ENCODE data around the gene DIDO1.

Gene DIDO1

GRCh38 chr20:62889871-62890270, 36.4 kb downstream of the DIDO1 start:
- no peak for DNase-seq

DNA sequence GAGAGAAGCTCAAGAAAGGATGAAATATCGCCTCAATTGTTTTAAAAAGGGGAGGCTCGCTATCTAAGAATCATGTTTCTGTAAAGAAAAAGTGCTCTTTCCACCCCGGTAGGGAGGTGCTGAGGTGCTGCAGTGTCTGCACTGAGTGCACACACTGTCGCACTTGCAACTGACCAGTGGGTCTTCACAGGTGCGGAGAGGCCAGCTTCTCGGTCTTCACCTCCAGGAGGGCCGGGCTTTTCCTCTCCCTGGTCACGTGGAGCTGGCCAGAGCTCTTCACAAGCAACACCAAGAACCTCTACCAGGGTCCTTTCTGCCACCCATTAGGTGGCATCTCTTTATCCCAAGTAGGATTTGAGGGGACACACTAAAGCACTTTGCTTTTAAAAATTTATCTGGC, 36.9 kb downstream of the DIDO1 start:
- no peak for DNase-seq

DNA sequence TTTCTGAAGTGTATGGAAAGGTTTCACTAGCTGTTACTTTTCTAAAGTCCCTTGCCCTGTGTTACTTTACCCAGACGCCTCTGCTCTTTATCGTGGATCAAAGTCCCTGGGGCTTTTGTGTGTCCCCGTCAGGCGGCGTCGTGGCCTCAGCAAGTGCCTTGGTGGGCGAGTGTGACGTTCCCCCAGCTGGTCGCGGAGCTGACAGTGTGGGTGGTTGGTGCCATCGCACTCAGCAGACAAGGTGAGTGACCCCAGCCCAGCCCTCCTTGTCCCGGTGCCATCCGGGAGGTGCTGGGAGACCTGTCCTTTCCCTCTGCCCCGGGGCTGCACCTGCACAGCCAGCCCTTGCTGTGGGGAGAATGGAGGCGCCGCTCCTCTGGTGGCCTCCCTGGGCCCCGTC, 37.4 kb downstream of the DIDO1 start:
- no peak for DNase-seq

- no peak for DNase-seq
Measured at GRCh38 chr20:62888406-62888805, 37.9 kb downstream of the DIDO1 start.

DNA sequence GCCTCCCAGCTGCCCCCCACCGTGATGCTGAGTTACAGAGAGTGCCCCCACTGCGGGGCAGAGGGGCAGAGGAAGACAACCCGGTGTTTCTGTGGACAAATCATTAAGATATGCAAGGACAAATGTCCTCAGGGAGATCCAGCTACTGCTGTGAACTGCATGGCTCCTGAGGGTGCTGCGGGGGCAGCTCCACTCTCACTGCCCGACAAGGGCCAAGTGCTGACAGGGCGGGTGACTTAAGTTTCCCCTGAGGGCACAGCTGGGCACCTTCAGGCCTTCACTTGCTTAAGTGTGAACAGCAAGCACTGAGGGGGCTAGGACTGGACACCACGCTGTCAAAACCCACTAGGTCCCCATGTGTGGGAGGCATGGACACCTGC, 38.5 kb downstream of the DIDO1 start:
- no peak for DNase-seq

DNA sequence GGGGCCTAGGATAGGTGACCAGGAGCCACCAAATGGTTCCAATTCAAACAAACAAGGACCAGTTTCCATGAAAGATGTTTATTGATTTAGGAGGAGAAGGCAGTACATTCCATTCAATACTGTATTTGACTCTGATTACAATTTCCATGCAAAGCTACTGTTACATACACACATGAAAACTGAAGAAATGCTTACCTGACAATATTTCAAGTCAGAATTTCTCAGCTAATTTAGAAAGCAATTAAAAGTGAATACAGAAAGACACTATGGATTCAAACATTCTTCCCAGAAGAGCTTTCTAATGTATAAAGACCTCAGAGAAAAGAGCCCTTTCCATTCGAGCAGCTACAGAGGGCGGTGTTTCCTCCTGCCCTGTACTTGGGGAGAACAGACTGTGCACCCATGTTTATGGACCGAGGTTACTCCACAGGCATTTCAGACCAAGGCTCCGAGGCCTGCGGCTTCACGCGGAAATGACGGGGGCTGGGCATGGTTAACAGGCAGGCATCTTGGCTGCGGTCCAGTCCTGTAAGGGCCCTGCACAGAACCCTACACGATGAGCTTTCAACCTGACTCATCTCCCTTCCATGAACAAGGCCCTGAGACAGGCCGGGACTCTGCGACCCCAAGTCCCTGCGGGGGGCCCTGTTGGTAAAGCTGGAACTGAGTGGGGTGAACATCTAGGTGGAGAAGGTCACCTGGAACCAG, 39.0 kb downstream of the DIDO1 start:
- peak; percentile 77 for DNase-seq

DNA sequence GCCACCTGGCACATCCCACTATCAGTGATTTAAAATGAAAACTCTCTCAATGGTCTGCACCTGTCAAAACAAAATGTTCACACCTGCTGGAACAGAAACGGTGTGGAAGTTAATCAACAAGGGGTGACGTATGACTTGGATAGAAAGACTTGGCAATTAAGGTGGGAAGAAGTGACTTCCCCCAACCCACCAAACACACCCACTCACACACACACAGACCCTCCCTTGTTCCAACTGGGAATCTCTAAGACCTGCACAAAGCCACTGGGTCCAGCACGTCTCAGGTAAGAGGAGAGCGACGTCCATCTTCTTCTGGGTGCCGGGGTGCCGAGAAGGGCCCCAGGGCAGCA, 39.6 kb downstream of the DIDO1 start:
- DNase-seq: no peak

DNA sequence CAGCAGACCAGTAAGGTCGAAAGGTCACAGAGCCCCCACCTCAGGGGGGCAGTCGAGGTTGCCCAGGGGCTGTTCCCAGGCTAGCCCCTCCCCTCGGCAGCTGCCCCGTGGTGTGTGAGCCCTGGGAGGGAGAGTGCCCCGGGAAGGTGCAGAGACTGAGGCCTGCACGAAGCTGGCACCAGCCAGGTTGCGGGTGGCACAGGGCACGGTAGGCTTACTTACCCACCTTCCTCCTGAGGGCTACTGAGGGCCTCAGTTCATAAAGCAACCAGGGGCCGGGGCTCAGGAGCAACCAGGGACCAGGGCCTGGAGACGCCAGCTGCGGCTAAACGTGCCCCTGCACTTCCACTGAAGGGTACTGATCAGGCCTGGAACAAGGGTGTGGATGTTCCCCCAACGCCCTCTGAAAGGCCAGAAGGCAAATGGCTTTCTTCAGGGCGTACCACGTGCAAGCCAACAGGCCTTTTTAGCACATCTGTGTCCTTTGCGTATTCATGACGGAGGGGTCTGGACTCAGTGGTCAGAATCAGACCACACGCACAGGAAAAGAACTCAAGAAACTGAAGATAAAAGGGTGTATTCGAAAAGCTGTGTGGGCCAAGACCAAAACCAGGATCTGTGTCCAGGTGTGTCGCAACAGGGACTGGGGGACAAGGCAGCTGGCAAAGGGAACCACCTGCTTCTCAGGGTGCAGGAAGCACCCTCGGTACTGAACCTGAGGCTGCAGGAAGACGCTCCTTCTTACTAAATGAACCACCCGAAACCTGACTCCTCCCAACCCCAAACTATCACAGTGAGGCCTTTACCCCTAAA, 40.2 kb downstream of the DIDO1 start:
- no peak for DNase-seq

- DNase-seq: no peak
Measured at GRCh38 chr20:62885046-62885895, 41.0 kb downstream of the DIDO1 start.

DNA sequence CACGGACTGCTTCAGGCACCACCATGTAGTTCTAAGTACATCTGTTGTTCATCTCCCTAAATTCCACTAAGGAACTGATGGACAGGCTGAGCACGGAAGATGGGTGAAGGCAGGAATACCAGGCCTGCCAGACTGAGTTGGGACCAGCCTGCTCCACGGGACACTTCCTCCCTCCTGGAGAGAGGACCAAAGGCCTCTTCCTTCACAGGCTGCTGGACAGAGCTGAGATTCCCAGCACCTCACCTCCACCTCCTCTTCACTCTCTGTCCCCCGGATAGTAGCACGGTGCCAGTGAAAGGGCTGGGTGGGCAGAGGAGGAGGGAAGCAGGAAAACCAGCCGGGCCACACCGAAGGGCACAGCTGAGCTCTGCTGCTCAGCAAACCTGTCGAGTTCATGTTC, 41.7 kb downstream of the DIDO1 start:
- no peak for DNase-seq

GRCh38 chr20:62882426-62882825, 43.9 kb downstream of the DIDO1 start:
- DNase-seq: no peak

- no peak for DNase-seq
Measured at GRCh38 chr20:62881662-62882395, 44.5 kb downstream of the DIDO1 start.

DNA sequence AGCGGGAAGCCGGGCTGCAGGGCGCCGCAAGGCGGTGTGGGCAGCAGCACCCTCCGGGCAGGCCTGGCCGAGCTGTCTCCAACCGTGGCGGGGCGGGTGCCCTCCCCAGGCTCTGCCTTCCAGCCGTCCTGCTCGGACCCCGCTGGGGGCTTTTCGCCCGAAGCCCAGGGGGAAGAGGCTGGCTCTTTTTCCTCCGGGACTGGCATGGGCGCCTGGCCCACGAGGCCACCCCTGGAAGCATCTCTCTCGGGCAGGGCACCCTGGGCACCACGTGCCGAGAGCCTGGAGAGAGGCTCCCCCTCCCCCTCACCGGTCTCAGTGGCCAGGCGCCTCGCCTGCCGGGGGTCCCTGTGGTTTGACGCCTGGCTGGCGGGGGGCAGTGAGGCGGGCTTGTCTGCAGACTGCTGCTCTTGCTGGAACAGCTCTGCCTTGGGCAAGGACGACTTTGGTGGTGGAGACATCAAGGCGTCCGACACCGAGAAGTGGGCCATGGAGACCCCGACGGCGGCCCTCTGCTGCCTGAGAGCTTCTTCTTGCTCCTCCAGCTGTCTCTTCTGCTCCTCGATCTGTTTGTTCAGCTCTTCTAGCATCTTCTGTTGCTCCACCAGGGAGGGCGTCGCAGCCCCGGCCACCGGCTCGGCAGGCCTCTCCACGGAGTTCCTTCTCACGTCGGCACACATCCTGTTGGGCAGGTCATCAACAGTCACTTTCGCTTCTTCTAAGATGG, 45.2 kb downstream of the DIDO1 start:
- DNase-seq: no peak

DNA sequence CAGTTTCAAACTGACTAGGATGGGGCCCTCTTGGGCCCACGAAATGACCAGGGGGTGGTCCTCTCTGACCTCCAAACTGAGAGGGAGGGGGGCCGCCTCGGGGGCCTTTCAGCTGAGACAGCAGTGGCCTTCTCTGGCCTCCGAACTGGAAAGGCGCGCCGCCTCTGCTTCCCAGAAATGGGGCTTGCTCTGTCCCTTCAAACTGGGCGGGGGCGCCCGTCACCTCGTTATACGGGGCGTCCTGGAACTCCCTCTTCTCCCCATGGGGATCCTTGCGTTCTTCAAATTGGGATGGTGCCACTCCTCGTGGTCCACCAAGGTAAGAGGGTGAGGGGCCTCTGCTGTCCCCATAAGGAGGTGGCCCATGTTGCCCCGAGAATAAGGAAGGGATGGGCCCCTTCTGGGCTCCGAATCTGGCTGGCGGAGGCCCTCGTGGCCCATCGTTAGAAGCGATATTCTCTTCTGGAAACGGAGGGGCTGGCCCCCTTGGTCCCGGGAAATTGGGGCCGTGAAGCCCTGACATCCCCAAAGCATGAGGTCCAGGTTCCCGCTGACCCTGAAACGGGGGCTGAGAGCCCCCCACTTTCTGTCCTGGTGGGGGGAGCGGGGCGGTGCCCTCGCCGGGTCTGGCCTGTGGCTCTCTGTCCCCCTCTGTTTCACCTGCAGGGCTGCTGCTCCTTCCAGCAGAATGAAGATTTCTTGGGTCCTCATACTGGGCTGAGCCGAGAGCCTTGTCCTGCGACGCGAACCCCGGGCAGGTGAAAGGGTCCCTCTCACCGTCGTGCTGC, 46.0 kb downstream of the DIDO1 start:
- DNase-seq: no peak

- DNase-seq: no peak
Measured at GRCh38 chr20:62879275-62880146, 46.8 kb downstream of the DIDO1 start.

DNA sequence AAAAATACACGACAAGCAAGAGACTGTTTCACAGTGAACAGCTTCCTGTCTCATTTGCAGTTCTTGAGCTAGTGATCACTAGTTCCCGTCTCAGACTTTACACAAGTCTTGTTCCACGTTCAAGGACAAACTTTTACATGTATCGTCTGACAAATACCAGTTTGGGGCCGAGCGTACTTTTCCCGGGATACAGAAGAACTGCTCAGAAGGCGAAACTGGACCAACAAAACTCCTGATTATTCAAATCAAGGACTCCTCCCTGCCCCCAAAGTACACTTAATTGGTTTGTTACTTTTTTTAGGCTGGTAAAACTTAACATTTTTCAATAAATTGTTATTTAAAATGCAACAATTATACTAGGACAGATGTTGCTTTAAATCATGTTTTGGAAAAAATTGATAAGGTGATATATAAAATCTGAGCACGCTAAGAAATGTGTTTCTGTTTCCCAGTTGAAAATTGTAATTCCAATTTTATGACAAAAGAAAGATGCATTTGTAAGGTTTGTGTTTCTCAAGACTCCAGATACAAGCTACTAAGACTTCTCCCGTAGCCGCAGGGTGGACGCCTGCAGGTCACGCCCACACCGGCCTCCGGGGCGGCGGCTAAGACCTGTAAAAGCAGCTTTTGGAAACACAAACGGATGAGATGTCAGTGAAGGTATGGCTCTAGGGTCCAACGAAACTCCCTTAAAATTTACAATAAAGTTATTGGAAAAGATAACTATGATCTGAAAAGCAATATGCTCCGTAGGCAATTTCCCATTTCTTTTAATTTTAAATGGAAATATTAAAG, 47.9 kb downstream of the DIDO1 start:
- DNase-seq: no peak

DNA sequence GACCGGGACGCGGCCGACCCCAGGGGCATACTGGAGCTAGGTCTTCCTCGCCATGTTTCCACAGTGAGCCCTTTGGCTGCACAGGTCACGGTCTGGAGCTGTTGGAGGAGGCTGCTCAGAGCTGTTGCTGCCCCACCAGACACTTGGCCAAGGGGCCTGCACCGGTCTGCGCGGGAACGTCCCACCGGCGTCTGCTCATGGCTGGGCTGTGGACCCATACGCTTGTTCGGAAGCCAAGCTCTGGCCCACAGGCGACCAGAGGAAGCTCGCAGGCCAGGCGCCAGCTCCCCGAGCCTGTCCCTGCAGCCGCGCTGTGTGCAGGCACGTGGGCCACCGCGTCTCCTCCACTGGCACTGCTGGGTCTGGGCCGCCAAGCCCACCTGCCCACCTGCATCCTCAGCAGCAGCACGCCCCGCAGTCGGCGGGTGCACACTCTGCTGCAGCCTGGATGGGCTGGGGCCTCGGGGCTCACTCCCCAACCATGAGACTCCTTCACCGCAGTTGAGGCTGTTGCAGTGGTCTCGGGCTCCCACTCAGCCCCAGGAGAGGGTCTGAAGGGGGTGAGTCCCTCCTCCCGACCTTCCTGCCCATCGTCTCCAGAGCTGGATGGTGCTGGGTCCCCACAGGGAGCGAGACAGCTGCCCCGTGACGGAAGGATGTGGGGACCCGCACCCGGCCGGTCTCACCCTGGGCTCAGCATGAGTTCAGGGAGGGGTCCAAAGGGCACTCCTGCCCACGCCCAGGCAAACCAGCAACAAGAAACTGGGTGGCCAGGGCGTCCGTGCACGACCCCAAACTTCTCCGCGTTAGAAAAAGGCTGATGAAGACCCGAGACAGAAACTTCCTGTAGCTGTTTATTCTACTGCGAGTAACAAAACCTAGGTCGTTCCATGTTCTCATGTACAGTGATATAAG, 49.1 kb downstream of the DIDO1 start:
- peak; percentile 84 for DNase-seq

- DNase-seq: no peak
Measured at GRCh38 chr20:62876501-62876901, 49.8 kb downstream of the DIDO1 start.
